Endothelial cell of hepatic sinusoid (primary cell): ENCODE data around the gene CRTAC1.

Experiments
- in situ Hi-C: cut with HindIII; loops from 2 replicates; pipeline ENCODE4 v1.10.0; 2017; ENCODE audit warnings: low sequenced_read_pairs

Gene CRTAC1

DNA sequence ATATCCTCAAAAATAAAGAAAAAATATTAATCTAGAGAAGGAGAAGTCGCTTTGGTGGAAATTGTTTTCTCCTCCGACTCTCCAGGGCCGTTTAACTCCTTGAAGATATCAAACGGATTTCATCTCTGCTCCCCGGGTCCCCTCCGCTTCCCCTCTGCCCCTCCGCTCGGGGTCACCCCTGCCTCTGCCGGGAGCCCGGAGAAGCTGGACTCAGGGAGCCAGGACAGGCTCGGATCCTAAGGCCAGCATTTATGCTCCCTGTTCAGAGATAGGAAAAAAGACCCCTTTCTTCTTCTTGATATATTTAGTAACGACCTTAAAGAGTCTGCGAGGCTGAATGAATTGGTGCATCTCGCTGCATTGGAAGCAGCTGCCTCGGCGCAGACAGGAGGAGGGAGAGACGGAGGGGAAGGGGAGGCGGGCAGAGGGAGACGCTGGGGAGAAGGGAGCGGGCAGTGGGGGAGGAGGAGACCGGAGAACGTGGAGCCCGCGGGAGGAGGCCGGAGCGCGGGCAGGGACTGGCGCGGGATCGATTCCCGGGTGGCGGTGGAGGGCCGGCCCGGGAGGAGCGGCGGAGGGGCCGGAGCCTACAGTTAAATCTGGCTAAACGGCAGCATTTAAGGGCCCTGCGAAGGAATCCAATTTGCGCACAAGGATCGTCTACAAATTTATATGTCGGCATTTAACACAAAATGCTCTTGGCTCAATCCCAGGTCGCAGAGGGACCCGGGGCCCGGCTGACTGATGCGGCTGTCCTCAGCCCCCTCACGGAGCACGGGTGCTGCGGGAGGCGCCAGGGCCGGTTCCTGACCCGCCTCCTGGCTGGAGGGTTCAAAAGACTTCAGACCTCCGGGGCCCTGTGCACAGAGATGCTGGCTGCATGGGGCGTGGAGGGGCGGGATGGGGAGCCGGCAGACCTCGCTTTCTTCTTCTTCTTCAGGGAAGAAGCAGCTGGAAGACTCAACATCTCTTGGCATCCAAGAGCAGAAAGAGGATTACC is 55.6 kb downstream of the CRTAC1 start:
- in situ Hi-C loops = no loop called here

DNA sequence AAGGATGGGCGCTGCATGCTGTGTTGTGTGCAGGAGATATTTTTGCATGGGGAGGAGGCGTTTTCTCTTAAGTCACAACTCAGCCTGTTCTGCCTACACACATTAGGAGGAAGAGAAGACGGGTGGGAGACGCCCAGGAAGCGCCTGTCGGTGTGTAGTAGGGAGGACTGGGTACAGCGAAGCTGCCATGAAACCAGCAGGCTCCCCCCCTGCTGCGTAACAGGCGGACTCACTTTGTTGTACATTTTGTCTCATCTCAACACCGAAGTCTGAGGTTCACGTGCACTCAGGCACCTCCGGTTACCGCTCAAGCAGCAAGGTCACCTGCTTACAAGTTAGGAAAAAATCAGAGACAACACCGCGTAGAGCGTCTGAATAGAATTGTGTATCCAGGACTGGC is 56.3 kb downstream of the CRTAC1 start:
- in situ Hi-C loops = no loop called here

DNA sequence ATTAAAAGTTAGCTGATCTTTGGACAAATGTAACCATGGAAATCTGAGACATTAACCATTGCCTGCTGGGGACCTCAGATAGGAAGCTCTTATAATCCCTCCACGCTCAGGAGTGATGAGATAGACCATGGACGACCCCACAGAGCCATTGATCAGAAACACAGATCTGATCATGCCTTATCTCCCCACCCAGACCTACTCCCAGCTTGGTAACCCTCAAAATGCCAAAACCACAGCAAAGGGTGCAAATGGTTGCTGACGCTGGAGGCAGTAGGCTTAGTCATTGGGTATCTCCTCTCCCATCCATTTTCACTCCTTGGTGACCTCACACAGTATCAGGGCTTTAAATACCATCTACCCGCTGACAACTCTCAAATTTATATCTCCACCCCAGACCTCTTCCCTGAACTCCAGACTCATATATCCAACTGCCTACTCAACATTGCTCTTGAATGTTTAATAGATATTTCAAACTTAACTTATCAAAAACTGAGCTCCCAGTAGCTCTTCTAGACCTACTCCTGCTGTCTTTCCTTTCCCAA is 60.8 kb downstream of the CRTAC1 start:
- in situ Hi-C loops = no loop called here

DNA sequence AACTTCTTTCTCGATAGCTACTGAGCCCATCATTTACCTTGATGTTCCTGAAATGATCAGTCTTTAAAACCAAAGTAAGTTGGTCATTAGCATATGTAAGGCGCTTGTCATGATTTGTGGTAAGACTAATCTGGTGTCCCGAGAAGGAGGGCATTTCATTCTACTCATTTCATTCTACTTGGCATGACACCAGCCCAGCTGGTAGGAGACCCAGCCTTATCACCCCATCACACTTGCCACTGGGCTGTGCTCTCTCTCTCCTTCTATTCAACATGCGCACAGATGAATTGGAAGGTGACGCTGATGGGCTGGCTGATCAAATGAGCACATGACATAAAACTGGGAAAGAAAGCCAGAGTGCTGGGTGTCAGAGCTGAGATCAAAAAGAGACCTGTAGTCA is 65.7 kb downstream of the CRTAC1 start:
- in situ Hi-C loops = no loop called here

DNA sequence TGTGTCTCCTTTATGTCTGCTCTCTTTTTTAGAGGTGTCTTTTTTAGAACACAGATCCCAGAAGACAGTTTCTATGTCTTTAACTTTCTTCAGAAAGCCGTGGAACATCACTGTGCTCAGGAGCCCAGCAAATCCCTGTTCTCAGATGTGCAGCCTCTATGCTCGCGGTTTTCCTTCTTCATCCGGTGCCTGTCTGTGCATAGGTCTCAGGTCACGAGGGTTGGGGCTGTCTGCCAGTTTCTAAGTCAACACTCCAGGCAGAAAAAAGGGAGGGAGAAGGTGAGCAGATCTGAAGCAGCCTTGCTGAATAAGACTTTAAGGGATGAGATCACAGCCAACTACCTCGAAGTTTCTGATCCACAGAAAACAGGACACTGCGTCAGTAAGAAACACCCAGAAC is 68.5 kb downstream of the CRTAC1 start:
- in situ Hi-C loops = no loop called here

DNA sequence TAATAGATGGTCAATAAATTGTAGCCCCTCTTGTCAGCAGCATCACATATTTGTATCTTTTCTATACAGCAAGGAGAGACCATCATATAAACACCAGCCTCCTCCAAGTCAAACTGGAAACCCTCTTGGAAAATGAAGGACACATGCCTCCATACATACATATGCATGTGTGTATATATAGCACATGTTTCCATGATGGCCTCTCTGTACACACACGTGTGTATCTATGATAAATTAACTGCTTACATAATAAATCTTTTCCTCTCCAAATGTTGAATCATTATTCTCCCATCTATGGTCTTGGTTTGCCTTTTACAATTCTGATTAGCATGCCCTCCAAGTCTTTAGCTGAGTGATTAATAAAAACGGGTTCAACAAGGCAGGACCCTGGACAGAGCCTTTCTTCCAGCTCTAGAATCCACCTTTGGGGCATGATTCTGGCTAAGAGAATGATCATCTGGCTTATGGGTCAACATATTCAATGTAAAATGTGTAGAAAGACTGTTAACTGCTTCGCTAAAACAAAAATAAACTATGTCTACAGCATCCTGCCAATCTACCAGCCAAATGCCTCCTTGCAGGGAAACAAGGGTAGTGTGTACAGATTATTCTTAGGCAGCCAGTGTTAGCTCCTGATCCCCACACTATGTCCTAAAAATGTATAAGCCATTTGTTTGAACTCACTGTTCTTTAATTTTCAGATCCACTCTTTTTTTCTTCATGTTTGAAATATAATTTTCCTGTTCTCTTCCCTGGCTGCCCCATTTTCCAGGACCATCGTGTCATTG is 70.0 kb downstream of the CRTAC1 start:
- in situ Hi-C loops = no loop called here

DNA sequence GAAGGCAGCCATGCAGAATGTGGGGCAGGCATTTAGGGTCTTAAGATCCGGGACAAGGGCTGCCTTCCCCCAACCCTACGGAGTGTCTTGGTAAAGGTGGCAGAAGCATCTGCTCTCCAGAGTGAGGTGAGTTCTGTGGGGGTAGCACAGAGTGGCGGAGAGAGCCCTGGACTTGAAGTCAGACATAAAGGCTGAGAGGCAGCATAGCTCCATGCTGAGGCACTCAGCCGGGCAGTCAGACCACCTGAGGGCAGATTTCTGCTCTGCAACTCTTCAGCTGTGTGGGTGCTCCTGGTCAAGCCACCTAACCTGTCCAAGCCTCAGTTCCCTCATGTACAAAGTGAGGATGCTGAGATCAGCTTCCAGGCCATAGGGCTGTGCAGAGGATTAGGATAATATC is 81.0 kb downstream of the CRTAC1 start:
- in situ Hi-C loops = no loop called here

DNA sequence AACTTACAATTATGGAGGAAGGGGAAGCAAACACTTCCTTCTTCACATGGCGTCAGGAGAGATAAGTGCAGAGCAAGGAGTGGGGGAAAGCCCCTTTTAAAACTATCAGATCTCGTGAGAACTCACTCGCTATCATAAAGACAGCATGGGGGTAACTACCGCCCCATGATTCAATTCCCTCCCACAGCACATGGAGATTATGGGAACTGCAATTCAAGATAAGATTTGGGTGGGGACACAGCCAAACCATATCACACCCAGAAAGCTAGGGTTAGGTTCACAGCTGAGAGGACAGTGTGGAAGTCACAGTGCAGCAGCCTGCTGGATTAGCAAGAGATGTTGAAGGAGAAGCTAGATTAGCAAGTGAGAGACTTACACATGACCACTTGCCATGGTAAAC is 81.6 kb downstream of the CRTAC1 start:
- in situ Hi-C loops = no loop called here

DNA sequence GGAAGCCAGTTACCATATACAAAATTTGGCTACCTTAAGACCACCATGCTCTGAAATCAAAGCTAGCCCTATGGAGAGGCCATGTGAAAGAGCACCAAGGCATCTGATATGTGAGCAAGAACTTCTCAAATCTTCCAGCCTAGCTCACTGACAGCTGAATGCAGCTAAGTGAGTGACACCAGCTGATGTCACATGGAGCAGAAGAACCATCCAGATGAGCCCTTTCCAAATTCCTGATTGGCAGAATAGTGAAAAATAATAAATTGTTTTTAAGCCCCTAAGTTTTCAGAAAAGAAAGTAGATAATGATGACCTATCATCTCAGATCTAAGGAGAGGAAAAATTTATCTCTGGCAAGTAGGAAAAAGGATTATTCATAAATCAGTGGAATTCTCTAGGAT is 85.6 kb downstream of the CRTAC1 start:
- in situ Hi-C loops = loop anchor here (5.0 kb wide), 2 partner anchors 47 to 58 kb away; no protein-coding TSS in a partner anchor

DNA sequence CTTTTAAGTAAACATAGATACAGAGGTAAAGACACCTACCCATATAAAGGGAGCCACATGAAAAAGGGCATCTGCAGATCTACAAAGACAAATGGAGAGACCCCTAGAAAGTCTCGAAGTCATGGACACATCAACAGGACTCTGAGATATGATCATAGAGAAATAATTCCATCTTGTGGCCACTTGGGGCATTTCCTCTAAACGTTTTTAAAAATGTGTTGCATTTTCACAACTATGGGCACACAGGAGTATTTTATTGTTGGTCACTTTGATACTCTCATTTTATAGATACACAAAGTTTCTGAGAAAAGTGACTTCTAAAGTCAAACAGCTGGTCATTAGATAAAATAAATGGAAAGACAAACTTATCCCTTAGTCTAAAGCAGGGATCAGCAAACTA is 87.1 kb downstream of the CRTAC1 start:
- in situ Hi-C loops = loop anchor here (5.0 kb wide), 2 partner anchors 46 to 59 kb away; no protein-coding TSS in a partner anchor

DNA sequence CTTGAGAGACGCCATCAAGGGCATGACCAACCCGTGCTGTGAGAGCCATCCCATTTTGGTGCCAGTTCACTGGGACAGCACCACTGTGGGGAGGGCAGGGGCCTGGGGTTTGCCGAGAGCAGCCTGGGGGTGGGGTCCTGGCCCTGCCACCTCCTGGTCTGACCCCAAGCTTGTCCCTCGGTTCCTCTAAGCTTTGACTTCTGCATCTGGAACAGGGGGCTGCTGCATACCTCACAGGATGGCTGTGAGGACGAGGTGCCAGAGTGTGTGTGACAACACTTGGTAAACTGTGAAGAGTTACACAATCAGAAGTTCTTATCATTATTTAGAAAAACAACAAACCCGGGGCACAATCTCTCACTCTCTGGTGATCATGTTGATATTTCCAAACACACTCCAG is 89.9 kb downstream of the CRTAC1 start:
- in situ Hi-C loops = loop anchor here (5.0 kb wide), 2 partner anchors 43 to 62 kb away; no protein-coding TSS in a partner anchor

DNA sequence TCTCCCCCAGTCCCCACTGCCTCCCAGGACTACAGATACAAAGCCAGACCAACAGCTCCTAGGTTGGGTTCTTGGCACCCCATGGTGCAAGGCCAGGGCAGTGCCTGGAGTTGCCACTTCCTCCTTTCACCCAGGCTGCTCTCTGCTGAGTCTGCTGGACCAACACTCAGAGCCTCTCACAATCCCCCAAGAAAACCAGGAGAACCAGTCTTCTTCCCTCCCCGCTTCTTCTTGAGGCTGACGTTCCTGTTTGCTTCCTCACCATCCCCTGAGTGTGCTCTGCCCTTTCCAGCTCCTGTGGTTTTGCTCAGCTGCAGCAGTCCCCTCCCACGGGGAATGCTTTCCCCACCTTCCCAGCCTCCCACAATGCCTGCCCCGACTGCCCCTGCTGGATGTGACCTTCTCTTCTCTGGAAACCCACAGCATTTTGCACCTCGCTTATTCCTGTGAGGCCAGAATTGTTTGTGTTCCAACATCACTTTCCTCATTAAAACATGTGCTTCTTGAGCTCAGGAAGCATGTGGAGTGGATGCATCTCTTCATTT is 90.9 kb downstream of the CRTAC1 start:
- in situ Hi-C loops = no loop called here

DNA sequence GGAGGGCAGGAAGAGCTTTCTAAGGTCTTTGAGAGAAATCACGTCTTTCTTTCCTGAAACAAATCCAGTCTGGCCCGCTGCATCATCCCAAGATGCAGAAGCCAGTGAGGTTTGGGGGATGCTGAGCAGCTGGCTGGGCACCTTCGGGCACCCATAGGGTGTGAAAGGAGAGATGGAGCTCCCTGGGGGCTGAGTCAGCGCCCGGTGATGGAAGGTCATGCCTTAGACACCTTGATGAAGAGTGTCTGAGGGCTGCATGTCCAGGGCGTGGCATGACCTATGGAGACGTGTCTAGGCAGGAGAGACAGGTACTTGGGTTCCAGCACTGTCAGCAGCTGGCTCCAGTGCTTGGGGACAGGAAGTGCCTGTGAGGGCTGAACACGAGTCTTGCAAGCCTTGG is 92.5 kb downstream of the CRTAC1 start:
- in situ Hi-C loops = no loop called here

DNA sequence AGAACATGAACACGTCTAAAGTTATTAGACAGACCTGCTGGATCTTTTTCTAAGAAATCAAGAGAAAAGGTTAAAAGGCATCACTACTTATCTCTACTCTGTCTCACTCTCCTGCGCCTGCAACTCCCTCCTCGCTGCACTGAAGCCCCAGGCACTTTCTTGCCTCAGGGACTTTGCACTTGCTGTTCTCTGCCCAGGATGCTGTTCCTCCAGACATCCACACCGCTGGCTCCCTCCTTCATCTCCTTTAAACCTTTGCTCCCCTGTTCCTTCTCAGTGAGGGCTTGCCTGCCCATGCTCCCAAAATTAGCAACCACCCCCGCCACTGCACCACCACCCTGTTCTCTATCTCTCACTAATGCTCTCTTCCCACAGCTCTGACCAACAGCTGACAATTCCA is 93.4 kb downstream of the CRTAC1 start:
- in situ Hi-C loops = no loop called here

DNA sequence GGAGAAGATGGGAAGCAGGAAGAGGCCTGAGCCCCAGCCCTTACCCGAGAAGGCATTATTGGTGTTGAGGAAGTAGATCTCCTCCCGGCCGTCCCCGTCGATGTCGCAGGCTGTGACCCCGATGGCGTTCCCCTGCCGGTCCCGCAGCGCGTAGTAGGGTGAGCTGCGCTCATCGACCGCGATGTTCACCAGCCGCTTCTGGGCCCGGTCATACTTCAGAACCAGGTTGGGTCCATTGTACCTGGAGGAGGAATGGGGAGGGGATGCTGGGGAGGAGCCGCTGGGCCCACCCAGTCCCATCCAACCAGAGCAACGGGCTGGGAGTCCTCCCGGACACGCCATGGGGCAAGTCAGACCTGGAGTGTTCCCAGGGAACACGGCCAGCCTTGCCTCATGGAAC is 94.3 kb downstream of the CRTAC1 start:
- in situ Hi-C loops = no loop called here

DNA sequence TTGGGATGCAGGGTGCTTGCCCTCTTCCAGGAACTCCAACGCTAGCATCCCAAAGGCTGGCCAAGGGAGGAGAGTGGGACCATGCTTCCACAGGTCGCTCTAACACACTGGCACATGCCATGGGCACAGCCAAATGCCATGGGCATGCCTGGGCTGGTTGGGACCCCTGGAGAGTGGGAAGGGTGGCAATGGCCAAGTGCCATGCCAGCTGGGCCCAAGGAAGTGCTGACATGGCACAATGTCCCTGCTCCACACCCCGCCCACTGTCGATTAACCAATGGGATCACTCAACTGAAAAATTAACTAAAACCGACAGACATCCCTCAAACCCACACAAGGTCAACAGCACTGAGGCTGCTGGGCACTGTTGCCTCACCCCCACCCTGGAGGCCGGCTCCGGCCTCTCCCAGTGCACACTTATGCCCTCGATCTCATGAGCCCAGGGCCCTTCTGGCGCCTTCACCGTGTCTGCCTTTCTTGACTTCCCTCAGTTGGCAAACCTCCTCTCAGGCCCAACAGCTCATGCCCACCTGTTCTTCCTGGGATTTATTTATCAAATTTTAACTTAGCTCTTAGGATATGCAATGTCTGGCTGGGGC is 97.4 kb downstream of the CRTAC1 start:
- in situ Hi-C loops = no loop called here

DNA sequence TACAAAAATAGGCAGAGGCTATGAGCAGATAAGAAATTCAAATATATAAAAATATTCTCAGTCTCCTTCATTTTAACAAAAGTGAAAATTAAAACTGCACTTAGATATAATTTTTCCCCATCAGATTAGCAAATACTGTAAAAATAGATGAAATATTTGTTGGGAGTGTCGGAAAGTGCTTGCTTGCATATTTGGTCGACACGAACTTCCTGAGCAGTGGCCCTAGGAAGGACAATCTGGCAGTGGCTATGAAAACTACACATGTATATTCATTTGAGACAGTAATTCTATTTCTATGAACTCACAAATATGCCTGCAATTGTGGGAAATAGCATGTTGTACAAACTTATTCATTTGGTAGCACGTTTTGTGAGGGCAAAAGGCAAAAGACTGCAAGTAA is 99.4 kb downstream of the CRTAC1 start:
- in situ Hi-C loops = no loop called here

DNA sequence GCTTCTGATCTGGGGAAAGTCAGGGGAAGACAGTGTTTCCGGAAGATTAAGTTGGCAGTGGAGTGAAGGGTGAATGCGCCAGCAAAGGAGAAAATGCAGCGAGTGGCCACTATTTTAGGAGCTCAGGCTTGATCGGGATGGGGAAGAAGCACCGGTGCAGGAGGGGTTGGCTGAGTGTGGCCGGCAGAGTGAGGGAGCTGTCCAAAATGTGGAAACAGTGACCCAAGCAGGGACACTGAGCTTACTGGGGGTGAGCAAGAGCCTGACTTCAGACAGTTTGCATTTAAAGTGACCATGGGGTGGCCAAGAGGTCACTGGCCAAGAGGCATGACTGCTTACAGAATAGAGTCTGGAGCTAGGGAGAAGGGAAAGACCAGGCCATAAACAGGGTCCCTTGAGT is 101.5 kb downstream of the CRTAC1 start:
- in situ Hi-C loops = no loop called here

DNA sequence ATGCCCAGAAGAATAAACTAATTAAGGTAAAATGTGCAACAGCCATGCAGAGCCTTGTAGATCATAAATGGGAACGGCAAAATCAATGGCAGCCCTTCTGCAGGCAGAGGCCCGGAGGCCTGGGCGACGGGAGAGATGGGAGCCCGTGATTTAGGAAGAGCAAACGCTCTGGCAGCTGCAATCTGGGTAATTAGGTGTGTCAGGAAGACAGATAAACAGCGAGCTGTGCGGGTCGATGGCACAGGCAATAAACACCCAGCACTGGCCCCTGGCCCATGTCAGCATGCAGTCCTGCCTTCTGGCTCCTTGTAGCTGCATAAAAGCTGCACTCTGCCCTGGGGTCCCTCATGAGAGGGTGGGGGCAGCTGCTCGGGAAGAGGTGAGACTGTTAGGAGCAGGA is 102.8 kb downstream of the CRTAC1 start:
- in situ Hi-C loops = no loop called here

DNA sequence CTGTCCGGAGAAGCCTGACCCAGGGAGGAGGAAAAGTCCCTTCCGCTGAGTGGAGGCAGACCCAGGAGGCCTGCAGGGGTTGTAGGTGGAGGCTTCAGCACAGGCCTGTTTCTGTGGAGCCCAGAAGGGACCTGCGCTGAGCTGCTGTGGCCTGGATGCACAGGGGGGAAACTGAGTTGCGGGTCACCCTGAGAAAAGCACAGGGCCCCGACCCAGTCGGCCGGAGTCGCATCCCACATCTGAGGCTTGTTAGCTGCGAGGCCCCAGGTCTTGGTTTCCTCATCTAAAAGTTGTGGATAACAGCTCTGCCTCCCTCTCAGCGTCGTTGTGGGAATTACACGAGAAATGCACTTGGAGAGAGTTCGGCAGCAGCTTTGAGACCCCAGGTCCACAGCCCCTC is 104.4 kb downstream of the CRTAC1 start:
- in situ Hi-C loops = no loop called here
